ENCODE results near the gene EYA4.

The EYA4 gene

DNA sequence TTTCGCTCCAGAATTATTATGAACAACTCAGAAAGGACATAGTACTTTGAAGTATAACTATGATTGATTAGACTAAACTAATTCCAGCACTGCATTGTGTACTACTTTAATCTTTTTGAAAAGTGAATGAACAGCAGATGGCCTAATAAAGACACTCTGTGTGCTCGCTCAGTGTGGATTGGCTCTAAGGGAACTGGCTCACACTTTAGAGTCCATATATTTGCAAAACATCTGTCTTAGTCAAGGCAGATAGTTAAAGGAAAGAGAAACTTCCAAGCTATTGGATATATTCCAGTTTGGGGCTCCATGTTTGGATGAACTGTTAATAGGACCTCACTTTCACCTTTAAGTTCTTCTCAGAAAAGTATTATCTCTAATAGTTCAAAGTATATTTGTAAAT, 218.9 kb downstream of the EYA4 start:
- no peak overlapping the region for H3K27ac ChIP-seq
- TF ChIP-seq, protein P1, sequence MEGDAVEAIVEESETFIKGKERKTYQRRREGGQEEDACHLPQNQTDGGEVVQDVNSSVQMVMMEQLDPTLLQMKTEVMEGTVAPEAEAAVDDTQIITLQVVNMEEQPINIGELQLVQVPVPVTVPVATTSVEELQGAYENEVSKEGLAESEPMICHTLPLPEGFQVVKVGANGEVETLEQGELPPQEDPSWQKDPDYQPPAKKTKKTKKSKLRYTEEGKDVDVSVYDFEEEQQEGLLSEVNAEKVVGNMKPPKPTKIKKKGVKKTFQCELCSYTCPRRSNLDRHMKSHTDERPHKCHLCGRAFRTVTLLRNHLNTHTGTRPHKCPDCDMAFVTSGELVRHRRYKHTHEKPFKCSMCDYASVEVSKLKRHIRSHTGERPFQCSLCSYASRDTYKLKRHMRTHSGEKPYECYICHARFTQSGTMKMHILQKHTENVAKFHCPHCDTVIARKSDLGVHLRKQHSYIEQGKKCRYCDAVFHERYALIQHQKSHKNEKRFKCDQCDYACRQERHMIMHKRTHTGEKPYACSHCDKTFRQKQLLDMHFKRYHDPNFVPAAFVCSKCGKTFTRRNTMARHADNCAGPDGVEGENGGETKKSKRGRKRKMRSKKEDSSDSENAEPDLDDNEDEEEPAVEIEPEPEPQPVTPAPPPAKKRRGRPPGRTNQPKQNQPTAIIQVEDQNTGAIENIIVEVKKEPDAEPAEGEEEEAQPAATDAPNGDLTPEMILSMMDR (IDR thresholded peaks at IDR 0.05), result no peak
- no peak for TF ChIP-seq ZFX (IDR thresholded peaks at IDR 0.05; ENCODE audit: borderline replicate concordance)

DNA sequence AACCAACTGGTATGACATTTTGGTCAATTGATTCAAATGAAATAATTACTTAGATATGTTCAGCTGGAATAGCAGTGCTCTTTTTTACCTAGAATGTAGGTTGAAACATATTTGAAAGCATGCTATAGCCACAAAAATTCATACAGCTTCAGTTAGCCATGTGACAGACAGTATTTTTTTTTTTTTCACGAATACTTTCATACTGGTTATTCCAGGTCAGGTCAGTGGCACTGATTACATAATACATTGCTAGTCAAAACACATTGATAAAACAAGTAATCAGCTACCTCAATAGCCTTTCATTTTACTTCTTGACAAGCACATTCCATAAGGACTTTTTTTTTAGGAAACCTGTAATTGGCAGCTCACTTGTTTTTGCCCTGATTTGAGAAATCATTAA, 222.6 kb downstream of the EYA4 start:
- TF ChIP-seq ZFX (IDR thresholded peaks at IDR 0.05; ENCODE audit: borderline replicate concordance), result no peak
- TF ChIP-seq, protein P1 (IDR thresholded peaks at IDR 0.05), result no peak
- H3K27ac ChIP-seq, result no peak overlapping the region

DNA sequence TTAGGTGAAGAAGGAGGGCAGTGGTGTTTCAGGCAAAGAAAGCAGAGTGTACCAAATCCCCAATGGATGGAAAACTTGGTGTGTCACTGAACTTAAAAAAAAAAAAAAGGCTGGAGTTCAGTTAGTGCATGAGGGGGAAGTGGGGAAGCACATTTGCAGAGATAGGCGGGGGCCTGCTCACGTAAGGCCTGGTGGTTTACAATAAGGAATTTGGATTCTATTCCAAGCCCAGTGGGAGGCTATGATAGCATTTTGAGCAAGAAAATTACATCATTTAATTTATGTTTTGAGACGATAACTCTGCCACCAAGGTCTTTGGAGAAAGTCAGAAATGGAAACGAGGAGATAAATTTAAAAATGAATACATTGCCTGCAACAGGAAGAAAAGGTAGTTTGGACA, 225.5 kb downstream of the EYA4 start:
- H3K27ac ChIP-seq, result no peak overlapping the region
- TF ChIP-seq ZFX (IDR thresholded peaks at IDR 0.05; ENCODE audit: borderline replicate concordance), result no peak
- TF ChIP-seq, protein P1 (IDR thresholded peaks at IDR 0.05), result no peak

DNA sequence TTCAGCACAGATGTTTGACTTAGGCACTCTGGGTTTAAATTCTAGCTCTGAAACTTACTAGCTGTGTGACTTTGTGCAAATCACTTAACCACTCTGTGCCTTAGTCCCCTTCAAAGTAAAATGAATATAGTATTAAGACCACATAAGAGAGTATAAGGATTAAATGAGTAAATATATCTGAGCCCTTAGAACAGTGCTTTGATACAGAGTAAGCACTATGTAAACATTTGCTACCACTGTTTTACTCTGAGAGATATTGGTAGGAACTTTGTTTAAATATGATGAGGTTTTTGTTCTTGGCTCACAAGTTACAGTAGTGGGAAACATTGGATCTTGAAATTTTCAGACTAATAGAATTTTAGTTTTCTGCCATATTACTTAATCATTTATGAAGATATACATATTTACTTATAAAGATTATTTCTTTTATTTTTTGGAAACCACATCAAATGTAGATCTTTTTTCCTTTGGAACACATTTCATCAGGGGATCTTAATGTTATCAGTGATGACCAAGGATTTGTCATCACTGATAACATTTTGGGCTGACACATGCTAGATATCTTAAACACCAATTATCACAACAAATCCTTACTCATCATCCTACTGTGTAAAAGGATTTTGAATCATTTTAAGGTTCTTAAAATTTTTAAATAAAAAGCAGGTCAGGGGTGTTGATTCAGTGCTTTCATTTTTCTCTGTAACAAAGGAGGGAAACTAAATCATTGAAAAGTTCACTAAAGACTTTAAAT, 226.2 kb downstream of the EYA4 start:
- no peak for TF ChIP-seq ZFX (IDR thresholded peaks at IDR 0.05; ENCODE audit: borderline replicate concordance)
- TF ChIP-seq, protein P1 (IDR thresholded peaks at IDR 0.05), result no peak
- no peak overlapping the region for H3K27ac ChIP-seq

DNA sequence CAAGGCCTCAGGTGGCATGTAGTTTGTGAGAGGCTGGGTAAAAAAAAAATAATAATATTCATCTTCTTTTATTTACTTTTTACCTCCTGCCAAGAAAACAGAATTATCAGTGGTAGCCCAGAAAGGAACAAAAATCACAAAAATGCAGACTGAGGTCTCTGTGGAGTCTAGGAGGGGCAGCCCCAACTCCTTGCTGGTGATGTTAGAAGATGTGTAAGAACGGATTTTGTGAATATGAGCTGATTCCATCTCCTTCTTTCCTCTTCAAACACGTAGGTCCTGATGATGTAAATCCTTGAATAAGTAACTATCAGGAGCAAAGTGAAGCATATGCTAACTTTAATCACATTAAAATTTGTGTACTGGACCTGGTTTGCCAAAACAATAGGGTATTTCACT, 226.8 kb downstream of the EYA4 start:
- no peak overlapping the region for H3K27ac ChIP-seq
- TF ChIP-seq ZFX (IDR thresholded peaks at IDR 0.05; ENCODE audit: borderline replicate concordance), result no peak
- TF ChIP-seq, protein P1 (IDR thresholded peaks at IDR 0.05), result no peak

DNA sequence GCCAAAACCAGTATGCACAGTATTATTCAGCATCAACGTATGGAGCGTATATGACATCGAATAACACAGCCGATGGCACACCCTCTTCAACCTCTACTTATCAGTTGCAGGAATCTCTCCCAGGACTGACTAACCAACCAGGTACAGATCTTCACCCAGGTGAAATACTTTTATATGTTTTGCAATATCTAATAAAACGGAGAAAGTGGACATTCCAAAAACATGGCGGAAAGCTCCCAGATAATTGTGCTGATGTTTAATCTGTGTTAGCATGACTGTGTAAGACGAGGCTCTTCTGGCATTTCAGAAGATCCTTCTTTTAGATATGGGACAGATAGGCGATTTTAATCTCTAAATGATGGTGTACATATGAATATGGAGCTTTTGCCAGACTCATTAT, 227.4 kb downstream of the EYA4 start:
- no peak for TF ChIP-seq ZFX (IDR thresholded peaks at IDR 0.05; ENCODE audit: borderline replicate concordance)
- H3K27ac ChIP-seq, result no peak overlapping the region

DNA sequence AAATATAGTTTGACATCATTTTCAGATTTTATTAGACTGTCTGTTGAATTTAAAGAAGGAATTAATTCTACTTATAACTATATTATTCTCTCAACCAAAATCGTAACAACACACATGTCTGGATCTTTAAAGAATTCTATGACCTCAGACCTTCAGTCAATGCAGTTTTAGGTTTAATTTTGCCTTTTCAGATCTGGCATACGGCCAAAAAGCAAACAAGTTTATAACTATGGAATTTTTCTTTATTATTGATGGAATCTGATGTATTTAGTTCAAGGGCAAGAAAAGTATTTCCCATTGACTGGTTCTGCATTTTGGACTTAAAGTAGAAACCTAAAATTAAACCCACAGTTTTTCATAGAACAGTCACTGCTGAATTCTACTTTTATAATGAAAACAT, 233.4 kb downstream of the EYA4 start:
- no peak overlapping the region for H3K27ac ChIP-seq
- TF ChIP-seq, protein P1 (IDR thresholded peaks at IDR 0.05), result no peak
- TF ChIP-seq ZFX (IDR thresholded peaks at IDR 0.05; ENCODE audit: borderline replicate concordance), result no peak

DNA sequence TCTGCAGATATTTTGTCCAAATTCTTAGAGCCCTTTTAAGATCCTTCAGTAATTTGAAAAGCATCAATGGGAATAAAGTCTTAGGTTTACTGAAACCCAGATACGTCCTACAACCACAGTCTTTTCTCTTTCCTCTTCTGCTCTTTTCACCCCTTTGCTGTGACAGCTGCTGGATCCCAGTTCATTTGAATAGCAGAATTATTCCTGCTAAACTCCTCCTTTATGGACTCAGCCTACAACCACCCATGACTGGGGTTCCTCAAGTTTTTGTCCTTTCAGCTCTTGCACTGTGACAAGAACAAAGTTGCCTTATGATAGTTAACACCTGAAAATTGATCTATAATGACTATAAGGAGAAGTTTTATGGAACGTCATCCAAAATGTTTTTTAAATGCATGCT, 237.5 kb downstream of the EYA4 start:
- TF ChIP-seq ZFX (IDR thresholded peaks at IDR 0.05; ENCODE audit: borderline replicate concordance), result no peak
- TF ChIP-seq, protein P1 (IDR thresholded peaks at IDR 0.05), result no peak
- no peak overlapping the region for H3K27ac ChIP-seq

Measured in 22Rv1 (cell line).